Bronchial epithelial cell (primary cell): ENCODE results near the gene DHRS1. TPM values are rescaled to one million over a fixed set of nuclear protein-coding genes. Genes with fewer than 3 reads are reported as not detected.
"Not testable (repeated sequence)": the region's sequence is repeated elsewhere in the genome, so short reads cannot be mapped to it uniquely, and the experiment has no call there.

Source experiments
- DNase-seq: peaks from one replicate; pipeline ENCODE4 v3.0.0-alpha.2; 2010; ENCODE audit warnings: low read depth
- FAIRE-seq: peaks from 2 replicates; lab custom pipeline; 2011; peaks lifted over from hg19 to GRCh38; lab: Jason Lieb, UNC
- H3K27me3 ChIP-seq: 2 replicates; pipeline ENCODE4 v1.5.1; 2011; ENCODE audit warnings: low read length; ENCODE audit not compliant: control insufficient read depth, insufficient read depth
- H3K36me3 ChIP-seq: 2 replicates; pipeline ENCODE4 v1.5.1; 2011; ENCODE audit warnings: low read length; ENCODE audit not compliant: control insufficient read depth, insufficient read depth
- H3K4me3 ChIP-seq: 2 replicates; pipeline ENCODE4 v1.5.1; 2011; ENCODE audit warnings: mild to moderate bottlenecking, low read depth, low read length, control low read depth
- CTCF ChIP-seq: IDR thresholded peaks from 2 replicates; pipeline ENCODE4 v1.5.1; 2011; ENCODE audit warnings: mild to moderate bottlenecking, moderate library complexity, low read length, control low read depth, inconsistent platforms; ENCODE audit not compliant: insufficient read depth, severe bottlenecking
- total RNA-seq: library from RNA; depleted of rRNA; stranded (reverse); fragments of >200 nt; gene quantifications from 2 replicates; pipeline ENCODE4 v1.2.1, GENCODE V29; 2014

DHRS1 gene
- total RNA-seq, 1 donor from 2014 or later = 16.6 TPM

- DNase-seq (no peak), FAIRE-seq (no peak)
- Histone ChIP-seq H3K27me3 (no peaks in the 10 kb centered on the region), H3K4me3 (no peak overlapping the region), H3K36me3 (peaks cover 5% of the 10 kb centered on the region)
- no peak for TF ChIP-seq CTCF
Observed at GRCh38 chr14:24246765-24247212, 52.8 kb downstream of the DHRS1 start.

DNA sequence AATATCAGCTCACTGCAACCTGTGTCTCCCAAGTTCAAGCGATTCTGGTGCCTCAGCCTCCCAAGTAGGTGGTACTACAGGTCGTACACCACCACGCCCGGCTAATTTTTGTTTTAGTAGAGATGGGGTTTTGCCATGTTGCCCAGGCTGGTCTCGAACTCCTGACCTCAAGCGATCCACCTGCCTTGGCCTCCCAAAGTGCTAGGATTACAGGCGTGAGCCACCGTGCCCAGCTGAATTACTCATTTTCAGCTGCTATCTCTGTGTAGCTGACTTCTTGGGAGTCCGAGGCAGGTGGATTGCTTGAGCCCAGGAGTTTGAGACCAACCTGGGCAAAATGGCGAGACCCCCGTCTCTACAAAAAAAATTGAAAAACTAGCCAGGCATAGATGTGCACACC lies 54.2 kb downstream of the DHRS1 start:
- peaks cover 11% of the 10 kb centered on the region for H3K36me3 ChIP-seq
- FAIRE-seq, DNase-seq, H3K27me3 ChIP-seq, H3K4me3 ChIP-seq: not testable (repeated sequence)

GRCh38 chr14:24243336-24243836 lies 56.2 kb downstream of the DHRS1 start:
- H3K27me3 ChIP-seq = no peaks in the 10 kb centered on the region
- H3K4me3 ChIP-seq = peak overlapping the region; percentile 81
- peaks cover 12% of the 10 kb centered on the region for H3K36me3 ChIP-seq
- no peak for FAIRE-seq
- peak; percentile 19 for DNase-seq
- no peak for TF ChIP-seq CTCF

DNA sequence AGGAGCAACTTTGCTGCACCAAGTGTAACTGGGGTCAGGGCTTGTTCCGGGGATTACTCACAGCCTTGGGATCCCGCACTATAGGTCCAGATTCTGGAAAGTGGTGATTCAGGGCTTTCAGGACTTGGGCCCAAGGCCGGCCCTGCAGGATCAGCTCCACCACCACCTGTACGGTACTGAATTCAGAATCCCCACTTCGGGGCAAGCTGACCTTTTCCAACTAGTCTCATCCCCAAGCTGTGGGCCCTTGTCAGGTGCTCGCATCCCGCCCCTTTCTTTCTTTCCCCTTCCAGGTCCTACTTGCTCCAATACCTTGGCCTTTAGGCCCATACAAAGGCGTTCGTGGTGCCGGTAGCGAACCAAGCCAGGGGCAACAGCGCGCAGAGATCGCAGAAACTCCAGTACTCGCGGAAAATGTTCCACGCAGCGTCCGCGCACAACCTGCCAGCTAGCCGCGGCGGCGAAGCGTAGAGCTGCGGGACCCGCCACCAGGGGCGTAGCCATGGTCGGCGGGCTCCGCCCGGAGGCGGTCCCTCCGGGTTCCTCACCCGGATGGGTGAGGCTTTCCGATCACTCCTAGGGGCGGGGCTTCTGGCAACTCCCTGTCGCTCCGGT lies 57.6 kb downstream of the DHRS1 start:
- Histone ChIP-seq H3K36me3 (peaks cover 17% of the 10 kb centered on the region), H3K4me3 (peak overlapping the region; percentile 81), H3K27me3 (no peaks in the 10 kb centered on the region)
- peak; percentile 66 for TF ChIP-seq CTCF
- DNase-seq (peak; percentile 82), FAIRE-seq (no peak)

Other genes starting within 250 kb of the DHRS1 start
- 0.13 TPM in 1 of 2 replicates, not detected in the other for gene CARMIL3, start 247.8 kb downstream of the DHRS1 start, total RNA-seq
- not detected in 2 replicates for gene CPNE6, start 228.2 kb downstream of the DHRS1 start, total RNA-seq
- gene PCK2, start 205.5 kb downstream of the DHRS1 start, total RNA-seq = 84.8 and 223 TPM in 2 replicates
- gene DCAF11, start 185.0 kb downstream of the DHRS1 start, total RNA-seq = 70.5 and 83.5 TPM in 2 replicates
- gene NRL, start 184.8 kb downstream of the DHRS1 start, total RNA-seq = 0.64 and 0.79 TPM in 2 replicates
- 0.51 TPM in 1 of 2 replicates, not detected in the other for gene FITM1, start 169.1 kb downstream of the DHRS1 start, total RNA-seq
- gene PSME1, start 163.6 kb downstream of the DHRS1 start, total RNA-seq = 65.0 and 71.8 TPM in 2 replicates
- gene EMC9, start 158.2 kb downstream of the DHRS1 start, total RNA-seq = 12.6 and 17.8 TPM in 2 replicates
- 26.9 and 37.5 TPM in 2 replicates for gene PSME2, start 153.2 kb downstream of the DHRS1 start, total RNA-seq
- 23.3 and 25.8 TPM in 2 replicates for gene RNF31, start 152.3 kb downstream of the DHRS1 start, total RNA-seq
- gene IRF9, start 138.5 kb downstream of the DHRS1 start, total RNA-seq = 19.2 and 28.7 TPM in 2 replicates
- 0.26 and 1.1 TPM in 2 replicates for gene REC8, start 127.7 kb downstream of the DHRS1 start, total RNA-seq
- 27.0 and 41.9 TPM in 2 replicates for gene IPO4, start 111.0 kb downstream of the DHRS1 start, total RNA-seq
- 42.8 and 67.9 TPM in 2 replicates for gene TM9SF1, start 104.3 kb downstream of the DHRS1 start, total RNA-seq
- 0.26 TPM in 1 of 2 replicates, not detected in the other for gene TSSK4, start 94.1 kb downstream of the DHRS1 start, total RNA-seq
- gene CHMP4A, start 86.3 kb downstream of the DHRS1 start, total RNA-seq = 48.8 and 69.8 TPM in 2 replicates
- 13.4 and 21.1 TPM in 2 replicates for gene MDP1, start 83.7 kb downstream of the DHRS1 start, total RNA-seq
- 131 and 330 TPM in 2 replicates for gene NEDD8, start 67.4 kb downstream of the DHRS1 start, total RNA-seq
- gene GMPR2, start 66.9 kb downstream of the DHRS1 start, total RNA-seq = 80.6 and 98.7 TPM in 2 replicates
- gene TINF2, start 57.2 kb downstream of the DHRS1 start, total RNA-seq = 48.7 and 91.9 TPM in 2 replicates
- gene TGM1, start 36.6 kb downstream of the DHRS1 start, total RNA-seq = 88.7 and 382 TPM in 2 replicates
- 32.6 and 58.9 TPM in 2 replicates for gene RABGGTA, start 28.2 kb downstream of the DHRS1 start, total RNA-seq
- gene NOP9, start 70 bp upstream of the DHRS1 start, total RNA-seq = 23.2 and 26.1 TPM in 2 replicates
- 1.2 and 3.9 TPM in 2 replicates for gene CIDEB, start 8.2 kb upstream of the DHRS1 start, total RNA-seq
- gene LTB4R2, start 10.4 kb upstream of the DHRS1 start, total RNA-seq = 10.5 and 17.4 TPM in 2 replicates
- gene LTB4R, start 11.7 kb upstream of the DHRS1 start, total RNA-seq = 3.7 and 9.6 TPM in 2 replicates
- gene ADCY4, start 35.3 kb upstream of the DHRS1 start, total RNA-seq = 0.53 and 0.77 TPM in 2 replicates
- gene RIPK3, start 40.2 kb upstream of the DHRS1 start, total RNA-seq = 2.4 and 4.7 TPM in 2 replicates
- 4.7 and 7.3 TPM in 2 replicates for gene NFATC4, start 68.4 kb upstream of the DHRS1 start, total RNA-seq
- 2.0 and 2.6 TPM in 2 replicates for gene NYNRIN, start 99.2 kb upstream of the DHRS1 start, total RNA-seq
- 0.38 and 0.53 TPM in 2 replicates for gene CBLN3, start 129.9 kb upstream of the DHRS1 start, total RNA-seq
- 128 and 167 TPM in 2 replicates for gene KHNYN, start 130.2 kb upstream of the DHRS1 start, total RNA-seq
- 6.5 and 8.2 TPM in 2 replicates for gene SDR39U1, start 143.0 kb upstream of the DHRS1 start, total RNA-seq
- gene CMA1, start 208.5 kb upstream of the DHRS1 start, total RNA-seq = not detected in 2 replicates